HepG2 (cell line): Measurements from ENCODE around the gene PGP. TPM values are rescaled to one million over a fixed set of nuclear protein-coding genes. Genes with fewer than 3 reads are reported as not detected.

Experiments used
- BRF2 ChIP-seq: sonication (generic); formaldehyde crosslinking; IDR thresholded peaks from 2 replicates; pipeline ENCODE4 v1.8.1; 2022; ENCODE audit warnings: mild to moderate bottlenecking, missing genetic modification reagents
- HDAC2 ChIP-seq: sonication (generic); formaldehyde crosslinking; IDR thresholded peaks from 2 replicates; pipeline ENCODE4 v1.4.0; 2020; ENCODE audit warnings: missing genetic modification reagents
- HNF4G ChIP-seq, 2 experiments: sonication (generic) in 1 of 2; formaldehyde crosslinking in 1 of 2; IDR thresholded peaks; 2 replicates each; pipeline versions ENCODE4 v1.4.0 to v1.6.1; 2011 to 2020; ENCODE audit warnings: borderline replicate concordance in 2 of 2, low read depth in 2 of 2, mild to moderate bottlenecking in 2 of 2, low read length in 1 of 2, missing genetic modification reagents in 1 of 2, moderate library complexity in 1 of 2
- SCMH1 ChIP-seq: sonication (generic); formaldehyde crosslinking; IDR thresholded peaks from 2 replicates; pipeline ENCODE4 v1.9.0; 2021; ENCODE audit warnings: missing genetic modification reagents, mild to moderate bottlenecking, borderline replicate concordance
- SP4 ChIP-seq: sonication (generic); formaldehyde crosslinking; IDR thresholded peaks from 2 replicates; pipeline ENCODE4 v1.8.1; 2023; ENCODE audit warnings: mild to moderate bottlenecking, missing genetic modification reagents
- THAP9 ChIP-seq: sonication (generic); formaldehyde crosslinking; IDR thresholded peaks from 2 replicates; pipeline ENCODE4; 2020; ENCODE audit warnings: missing genetic modification reagents, mild to moderate bottlenecking, borderline replicate concordance
- ZC3H13 ChIP-seq: sonication (generic); formaldehyde crosslinking; IDR thresholded peaks from 2 replicates; pipeline ENCODE4 v1.8.1; 2023; ENCODE audit warnings: mild to moderate bottlenecking, missing genetic modification reagents, moderate library complexity
- ZNF121 ChIP-seq: sonication (generic); formaldehyde crosslinking; IDR thresholded peaks from 2 replicates; pipeline ENCODE4 v1.5.0; 2020; ENCODE audit warnings: mild to moderate bottlenecking, missing genetic modification reagents
- ZNF577 ChIP-seq: sonication (generic); formaldehyde crosslinking; IDR thresholded peaks from 2 replicates; pipeline ENCODE4 v1.4.0; 2020; ENCODE audit warnings: mild to moderate bottlenecking, low read depth, missing genetic modification reagents, borderline replicate concordance
- ZNF605 ChIP-seq: sonication (generic); formaldehyde crosslinking; IDR thresholded peaks from 2 replicates; pipeline ENCODE4 v1.8.0; 2022; ENCODE audit warnings: mild to moderate bottlenecking, missing genetic modification reagents
- ZNF740 ChIP-seq: sonication (generic); formaldehyde crosslinking; IDR thresholded peaks from 2 replicates; pipeline ENCODE4 v1.4.0; 2020; ENCODE audit warnings: missing genetic modification reagents
- ZNF83 ChIP-seq: sonication (generic); formaldehyde crosslinking; IDR thresholded peaks from 2 replicates; pipeline ENCODE4 v1.4.0; 2020; ENCODE audit warnings: missing genetic modification reagents, mild to moderate bottlenecking, borderline replicate concordance
- ZNF879 ChIP-seq: sonication (generic); formaldehyde crosslinking; IDR thresholded peaks from 2 replicates; pipeline ENCODE4 v1.8.1; 2023; ENCODE audit warnings: missing genetic modification reagents
- polyA plus RNA-seq, 8 experiments: library from polyadenylated mRNA; depleted of rRNA in 3 of 8; stranded (reverse) in 7 of 8; unstranded in 1 of 8; fragments of >200 nt; fragmentation: Illumina TruSeq in 4 of 8; extraction: Trizol in 4 of 8; gene quantifications; 2 replicates each; pipeline versions ENCODE4 v1.2.1 to v1.2.3, GENCODE V29; 2011 to 2016; ENCODE audit warnings: low read depth in 4 of 8, missing spikeins in 1 of 8, mixed read lengths in 1 of 8; ENCODE audit not compliant: insufficient read depth in 1 of 8
- total RNA-seq, 5 experiments: library from RNA; depleted of rRNA; stranded (reverse); fragments of >200 nt; fragmentation: Illumina TruSeq; extraction: Trizol; gene quantifications; 2 replicates each; pipeline ENCODE4 v1.2.3, GENCODE V29; 2016; ENCODE audit warnings: low read depth in 1 of 5
- TF ChIP-seq, protein P1 (sequence below): sonication (generic); formaldehyde crosslinking; IDR thresholded peaks from 2 replicates; pipeline ENCODE4 v1.5.0; 2020; ENCODE audit warnings: mild to moderate bottlenecking, missing genetic modification reagents
- TF ChIP-seq, protein P2 (sequence below): sonication (generic); formaldehyde crosslinking; IDR thresholded peaks from 2 replicates; pipeline ENCODE4 v1.5.0; 2020; ENCODE audit warnings: mild to moderate bottlenecking, missing genetic modification reagents
- TF ChIP-seq, protein P3 (sequence below): fragments of 450-650 bp; IDR thresholded peaks from 2 replicates; pipeline ENCODE4 v1.6.1; 2017

Gene PGP
- total and polyA plus RNA-seq, 2 of the 13 experiments (the other 11 are each of a cell fraction or from before 2014, with no cell fraction given), result 7.3 to 18.3 TPM

DNA sequence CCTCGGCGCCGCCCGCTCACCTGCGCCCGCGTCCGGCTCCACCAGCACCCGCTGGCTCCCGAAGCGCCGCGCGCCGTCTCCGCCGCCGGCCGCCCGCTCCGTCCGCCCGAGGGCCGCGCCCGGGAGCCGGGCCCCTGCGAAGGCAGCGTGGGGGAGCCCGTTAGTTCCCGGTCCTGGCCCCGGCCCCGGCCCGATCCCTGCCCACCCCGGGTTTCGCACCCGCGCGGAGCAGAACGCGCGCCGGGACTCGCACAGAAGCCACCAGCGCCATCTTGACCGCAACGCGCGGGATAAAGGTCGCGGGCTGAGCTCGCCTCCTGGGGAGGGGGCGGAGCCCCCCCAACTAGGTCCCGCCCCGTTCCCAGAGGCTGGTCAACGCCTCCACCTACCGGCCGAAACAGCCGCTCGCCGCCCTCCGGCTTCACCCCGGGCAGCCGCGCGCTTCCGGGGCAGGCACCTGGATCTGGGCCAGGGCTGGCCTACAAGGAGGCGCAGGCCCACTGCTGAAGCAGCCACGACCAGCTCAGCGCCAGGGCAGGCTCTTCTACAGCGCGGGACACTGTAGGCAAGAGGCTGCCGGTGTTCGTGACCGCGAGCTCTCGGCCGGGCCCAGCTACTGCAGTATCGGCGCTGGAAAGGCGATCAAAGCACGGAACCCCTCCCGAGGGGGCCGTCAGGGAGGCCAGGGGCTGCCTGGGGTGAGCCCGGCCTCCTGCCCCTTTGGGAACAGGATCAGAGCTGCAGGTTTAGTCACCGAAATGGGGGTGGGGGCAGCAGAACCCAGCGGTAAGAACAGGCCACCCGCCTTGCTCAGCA, 36.9 kb upstream of the PGP start, which contains the start of gene ECI1 (continued):
- TF ChIP-seq, protein P1, sequence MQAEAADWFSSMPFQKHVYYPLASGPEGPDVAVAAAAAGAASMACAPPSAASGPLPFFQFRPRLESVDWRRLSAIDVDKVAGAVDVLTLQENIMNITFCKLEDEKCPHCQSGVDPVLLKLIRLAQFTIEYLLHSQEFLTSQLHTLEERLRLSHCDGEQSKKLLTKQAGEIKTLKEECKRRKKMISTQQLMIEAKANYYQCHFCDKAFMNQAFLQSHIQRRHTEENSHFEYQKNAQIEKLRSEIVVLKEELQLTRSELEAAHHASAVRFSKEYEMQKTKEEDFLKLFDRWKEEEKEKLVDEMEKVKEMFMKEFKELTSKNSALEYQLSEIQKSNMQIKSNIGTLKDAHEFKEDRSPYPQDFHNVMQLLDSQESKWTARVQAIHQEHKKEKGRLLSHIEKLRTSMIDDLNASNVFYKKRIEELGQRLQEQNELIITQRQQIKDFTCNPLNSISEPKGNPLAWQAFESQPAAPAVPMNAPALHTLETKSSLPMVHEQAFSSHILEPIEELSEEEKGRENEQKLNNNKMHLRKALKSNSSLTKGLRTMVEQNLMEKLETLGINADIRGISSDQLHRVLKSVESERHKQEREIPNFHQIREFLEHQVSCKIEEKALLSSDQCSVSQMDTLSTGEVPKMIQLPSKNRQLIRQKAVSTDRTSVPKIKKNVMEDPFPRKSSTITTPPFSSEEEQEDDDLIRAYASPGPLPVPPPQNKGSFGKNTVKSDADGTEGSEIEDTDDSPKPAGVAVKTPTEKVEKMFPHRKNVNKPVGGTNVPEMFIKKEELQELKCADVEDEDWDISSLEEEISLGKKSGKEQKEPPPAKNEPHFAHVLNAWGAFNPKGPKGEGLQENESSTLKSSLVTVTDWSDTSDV (CRISPR knock-in tag), result peak; percentile 76; the same call in 1 of the 2 replicates
- TF ChIP-seq, protein P2, sequence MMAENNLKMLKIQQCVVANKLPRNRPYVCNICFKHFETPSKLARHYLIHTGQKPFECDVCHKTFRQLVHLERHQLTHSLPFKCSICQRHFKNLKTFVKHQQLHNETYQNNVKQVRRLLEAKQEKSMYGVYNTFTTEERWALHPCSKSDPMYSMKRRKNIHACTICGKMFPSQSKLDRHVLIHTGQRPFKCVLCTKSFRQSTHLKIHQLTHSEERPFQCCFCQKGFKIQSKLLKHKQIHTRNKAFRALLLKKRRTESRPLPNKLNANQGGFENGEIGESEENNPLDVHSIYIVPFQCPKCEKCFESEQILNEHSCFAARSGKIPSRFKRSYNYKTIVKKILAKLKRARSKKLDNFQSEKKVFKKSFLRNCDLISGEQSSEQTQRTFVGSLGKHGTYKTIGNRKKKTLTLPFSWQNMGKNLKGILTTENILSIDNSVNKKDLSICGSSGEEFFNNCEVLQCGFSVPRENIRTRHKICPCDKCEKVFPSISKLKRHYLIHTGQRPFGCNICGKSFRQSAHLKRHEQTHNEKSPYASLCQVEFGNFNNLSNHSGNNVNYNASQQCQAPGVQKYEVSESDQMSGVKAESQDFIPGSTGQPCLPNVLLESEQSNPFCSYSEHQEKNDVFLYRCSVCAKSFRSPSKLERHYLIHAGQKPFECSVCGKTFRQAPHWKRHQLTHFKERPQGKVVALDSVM (CRISPR knock-in tag), result peak; percentile 67
- TF ChIP-seq ZNF121 (0 out of 2 replicates have a peak, but pooled peaks have one; percentile 50), SCMH1 (CRISPR knock-in tag) (no peak), THAP9 (CRISPR knock-in tag) (peak; percentile 83; the same call in 1 of the 2 replicates), ZNF605 (CRISPR knock-in tag) (peak; percentile 82), ZNF740 (peak; percentile 56; the same call in 1 of the 2 replicates), ZC3H13 (CRISPR knock-in tag) (peak; percentile 62; the same call in 1 of the 2 replicates), BRF2 (peak; percentile 93; the same call in 1 of the 2 replicates), HNF4G (IDR thresholded peaks at IDR 0.05; ENCODE audit: borderline replicate concordance, low read depth, low read length) (peak; percentile 88), HNF4G (CRISPR knock-in tag; IDR thresholded peaks at IDR 0.05; ENCODE audit: borderline replicate concordance, low read depth) (peak; percentile 86; the same call in 1 of the 2 replicates), HDAC2 (CRISPR knock-in tag) (peak; percentile 80), ZNF879 (CRISPR knock-in tag) (0 out of 2 replicates have a peak, but pooled peaks have one; percentile 24), SP4 (CRISPR knock-in tag) (peak; percentile 64; the same call in 1 of the 2 replicates), ZNF577 (no peak), ZNF83 (CRISPR knock-in tag) (no peak; the same call in 1 of the 2 replicates)
- TF ChIP-seq, protein P3, sequence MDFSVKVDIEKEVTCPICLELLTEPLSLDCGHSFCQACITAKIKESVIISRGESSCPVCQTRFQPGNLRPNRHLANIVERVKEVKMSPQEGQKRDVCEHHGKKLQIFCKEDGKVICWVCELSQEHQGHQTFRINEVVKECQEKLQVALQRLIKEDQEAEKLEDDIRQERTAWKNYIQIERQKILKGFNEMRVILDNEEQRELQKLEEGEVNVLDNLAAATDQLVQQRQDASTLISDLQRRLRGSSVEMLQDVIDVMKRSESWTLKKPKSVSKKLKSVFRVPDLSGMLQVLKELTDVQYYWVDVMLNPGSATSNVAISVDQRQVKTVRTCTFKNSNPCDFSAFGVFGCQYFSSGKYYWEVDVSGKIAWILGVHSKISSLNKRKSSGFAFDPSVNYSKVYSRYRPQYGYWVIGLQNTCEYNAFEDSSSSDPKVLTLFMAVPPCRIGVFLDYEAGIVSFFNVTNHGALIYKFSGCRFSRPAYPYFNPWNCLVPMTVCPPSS, result no peak
